HEK293T (cell line): ENCODE measurements around the gene SPAM1.

Experiments
- CTCF ChIA-PET: fragments of 350-600 bp; formaldehyde crosslinking; extraction: SDS; loops from one replicate; lab custom pipeline; 2021; ENCODE audit warnings: antibody characterized with exemption, inconsistent platforms; lab: Yijun Ruan, JAX
- POLR2A ChIA-PET: fragments of 350-600 bp; formaldehyde crosslinking; extraction: SDS; loops from one replicate; lab custom pipeline; 2020; ENCODE audit warnings: antibody characterized with exemption, inconsistent platforms; lab: Yijun Ruan, JAX
- DNase-seq: peaks from one replicate; pipeline ENCODE4 v3.0.0; 2012; ENCODE audit warnings: mixed read lengths; ENCODE audit errors: extremely low spot score
- ARNT ChIP-seq: fragments of 450-650 bp; IDR thresholded peaks from 2 replicates; pipeline ENCODE4 v1.6.1; 2017; ENCODE audit warnings: mild to moderate bottlenecking
- BHLHE40 ChIP-seq: fragments of 450-650 bp; IDR thresholded peaks from 2 replicates; pipeline ENCODE4 v1.6.1; 2016; ENCODE audit warnings: mild to moderate bottlenecking, moderate library complexity, borderline replicate concordance
- CTBP1 ChIP-seq: fragments of 450-650 bp; IDR thresholded peaks from 2 replicates; pipeline ENCODE4 v1.6.1; 2016; ENCODE audit warnings: borderline replicate concordance
- ELF4 ChIP-seq: fragments of 450-650 bp; IDR thresholded peaks from 2 replicates; pipeline ENCODE4 v1.6.1; 2017; ENCODE audit warnings: antibody characterized with exemption
- FOXA1 ChIP-seq: fragments of 450-650 bp; IDR thresholded peaks from 2 replicates; pipeline ENCODE4 v1.6.1; 2016; ENCODE audit warnings: mild to moderate bottlenecking
- FOXK2 ChIP-seq: fragments of 450-650 bp; IDR thresholded peaks from 2 replicates; pipeline ENCODE4 v1.6.1; 2016; ENCODE audit warnings: mild to moderate bottlenecking
- FOXM1 ChIP-seq: fragments of 450-650 bp; IDR thresholded peaks from 2 replicates; pipeline ENCODE4 v1.6.1; 2017; ENCODE audit warnings: mild to moderate bottlenecking, borderline replicate concordance
- HDGF ChIP-seq: fragments of 450-650 bp; IDR thresholded peaks from 2 replicates; pipeline ENCODE4 v1.6.1; 2017; ENCODE audit warnings: antibody characterized with exemption, borderline replicate concordance
- L3MBTL2 ChIP-seq: fragments of 450-650 bp; conservative IDR thresholded peaks from 2 replicates; pipeline ENCODE4 v1.6.1; 2016; ENCODE audit warnings: mild to moderate bottlenecking
- LEF1 ChIP-seq: fragments of 450-650 bp; IDR thresholded peaks from 2 replicates; pipeline ENCODE4 v1.6.1; 2017; ENCODE audit warnings: mild to moderate bottlenecking, borderline replicate concordance
- NFRKB ChIP-seq: fragments of 450-650 bp; IDR thresholded peaks from 2 replicates; pipeline ENCODE4 v1.6.1; 2016; ENCODE audit warnings: mild to moderate bottlenecking, moderate library complexity
- SP1 ChIP-seq: fragments of 450-650 bp; IDR thresholded peaks from 2 replicates; pipeline ENCODE4 v1.6.1; 2017
- SUZ12 ChIP-seq: fragments of 450-650 bp; IDR thresholded peaks from 2 replicates; pipeline ENCODE4 v1.6.1; 2016; ENCODE audit warnings: mild to moderate bottlenecking
- TARDBP ChIP-seq: fragments of 450-650 bp; IDR thresholded peaks from 2 replicates; pipeline ENCODE4 v1.6.1; 2016
- ZNF384 ChIP-seq: fragments of 450-650 bp; IDR thresholded peaks from 2 replicates; pipeline ENCODE4 v1.6.1; 2016
- TF ChIP-seq, protein P1 (sequence below): fragments of 450-650 bp; IDR thresholded peaks from 2 replicates; pipeline ENCODE4 v1.6.1; 2016

The SPAM1 gene

DNA sequence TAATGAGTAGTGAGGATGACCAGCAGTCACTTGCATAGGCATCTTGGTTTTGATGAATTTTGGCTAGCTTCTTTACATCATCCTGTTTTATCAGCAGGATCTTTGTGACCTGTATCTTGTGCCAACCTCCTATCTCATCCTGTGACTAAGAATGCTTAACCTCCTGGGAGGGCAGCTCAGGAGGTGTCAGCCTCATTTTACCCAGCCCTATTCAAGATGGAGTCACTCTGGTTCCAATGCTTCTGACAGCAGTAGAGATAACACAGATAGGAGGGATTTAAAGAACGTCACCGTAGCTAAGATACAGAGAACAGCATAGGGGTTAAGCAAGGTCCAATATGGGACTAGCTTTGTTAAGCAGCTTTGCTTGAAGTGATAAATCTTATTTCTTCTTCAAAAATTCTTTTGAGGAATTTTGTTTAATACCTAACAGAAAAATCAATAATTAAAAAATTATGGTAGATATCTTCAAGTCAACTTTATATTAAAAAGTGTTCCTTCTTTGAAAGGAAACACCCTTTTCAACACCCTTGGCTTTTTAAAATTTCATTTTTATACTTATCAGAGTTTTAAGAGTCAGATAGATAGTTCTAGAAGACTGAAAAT lies 68.0 kb downstream of the SPAM1 start:
- no peak for TF ChIP-seq LEF1
- TF ChIP-seq L3MBTL2 = no peak
- TF ChIP-seq SUZ12 = no peak
- no peak for TF ChIP-seq SP1
- no peak for TF ChIP-seq FOXM1
- TF ChIP-seq HDGF = no peak
- TF ChIP-seq CTBP1 = no peak
- TF ChIP-seq, protein P1, sequence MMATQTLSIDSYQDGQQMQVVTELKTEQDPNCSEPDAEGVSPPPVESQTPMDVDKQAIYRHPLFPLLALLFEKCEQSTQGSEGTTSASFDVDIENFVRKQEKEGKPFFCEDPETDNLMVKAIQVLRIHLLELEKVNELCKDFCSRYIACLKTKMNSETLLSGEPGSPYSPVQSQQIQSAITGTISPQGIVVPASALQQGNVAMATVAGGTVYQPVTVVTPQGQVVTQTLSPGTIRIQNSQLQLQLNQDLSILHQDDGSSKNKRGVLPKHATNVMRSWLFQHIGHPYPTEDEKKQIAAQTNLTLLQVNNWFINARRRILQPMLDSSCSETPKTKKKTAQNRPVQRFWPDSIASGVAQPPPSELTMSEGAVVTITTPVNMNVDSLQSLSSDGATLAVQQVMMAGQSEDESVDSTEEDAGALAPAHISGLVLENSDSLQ = no peak
- no peak for TF ChIP-seq NFRKB
- TF ChIP-seq TARDBP = no peak
- no peak for TF ChIP-seq ARNT
- no peak for TF ChIP-seq BHLHE40
- no peak for TF ChIP-seq ZNF384
- TF ChIP-seq FOXK2 = no peak
- no peak for TF ChIP-seq ELF4
- CTCF ChIA-PET = no interaction called here
- no peak for DNase-seq
- POLR2A ChIA-PET = no interaction called here

DNA sequence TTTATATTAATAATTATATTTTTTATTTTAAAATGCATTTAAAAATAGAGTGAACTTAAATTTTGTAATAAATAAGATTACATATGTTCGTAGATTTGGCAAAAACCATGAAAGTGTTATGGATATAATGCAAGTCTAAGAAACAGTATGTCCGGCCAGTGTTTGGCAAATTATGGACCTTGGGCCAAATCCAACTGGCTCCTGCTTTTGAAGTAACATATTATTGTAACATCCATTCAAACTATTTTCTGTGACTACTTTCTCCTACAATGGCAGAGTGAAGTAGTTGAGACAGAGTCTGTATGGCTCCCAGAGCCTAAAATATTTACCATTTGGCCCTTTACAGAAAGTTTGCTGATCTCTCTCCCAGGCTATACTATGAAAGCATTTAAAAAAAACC lies 69.0 kb downstream of the SPAM1 start:
- TF ChIP-seq FOXA1 = no peak
- TF ChIP-seq CTBP1 = no peak
- no peak for TF ChIP-seq SP1
- TF ChIP-seq BHLHE40 = no peak
- TF ChIP-seq, protein P1 = no peak
- TF ChIP-seq NFRKB = no peak
- TF ChIP-seq ARNT = no peak
- TF ChIP-seq HDGF = no peak
- TF ChIP-seq FOXM1 = no peak
- TF ChIP-seq ELF4 = no peak
- no peak for TF ChIP-seq SUZ12
- no peak for TF ChIP-seq TARDBP
- no peak for TF ChIP-seq LEF1
- TF ChIP-seq ZNF384 = no peak
- TF ChIP-seq FOXK2 = no peak
- TF ChIP-seq L3MBTL2 = no peak
- CTCF ChIA-PET = no interaction called here
- POLR2A ChIA-PET = no interaction called here
- DNase-seq = no peak

DNA sequence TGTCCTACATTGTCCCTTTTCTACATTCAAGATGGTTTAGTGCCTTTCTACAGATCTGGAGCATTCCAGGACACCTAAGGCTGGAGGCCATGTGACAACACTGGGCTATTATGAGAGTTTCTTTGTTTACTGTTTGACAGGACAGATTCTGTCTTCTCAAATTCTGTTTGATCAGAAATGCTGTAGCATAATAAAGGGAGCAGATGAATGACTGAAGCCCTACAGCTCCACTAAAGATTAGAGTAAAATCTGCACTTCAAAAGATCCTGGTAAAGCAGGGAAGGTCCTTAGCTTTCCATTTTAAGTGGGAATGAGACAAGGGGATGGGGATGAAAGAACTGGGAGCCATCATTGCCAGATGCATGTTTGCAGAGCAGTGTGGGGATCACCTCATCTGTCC lies 69.4 kb downstream of the SPAM1 start:
- no peak for TF ChIP-seq FOXK2
- TF ChIP-seq ZNF384 = no peak
- no peak for TF ChIP-seq LEF1
- TF ChIP-seq ARNT = no peak
- TF ChIP-seq NFRKB = no peak
- no peak for TF ChIP-seq BHLHE40
- no peak for TF ChIP-seq SUZ12
- no peak for TF ChIP-seq HDGF
- TF ChIP-seq ELF4 = no peak
- no peak for TF ChIP-seq FOXA1
- TF ChIP-seq FOXM1 = no peak
- no peak for TF ChIP-seq TARDBP
- TF ChIP-seq CTBP1 = no peak
- TF ChIP-seq, protein P1 = no peak
- no peak for TF ChIP-seq SP1
- no peak for TF ChIP-seq L3MBTL2
- ChIA-PET CTCF (no interaction called here), POLR2A (no interaction called here)
- DNase-seq = no peak

DNA sequence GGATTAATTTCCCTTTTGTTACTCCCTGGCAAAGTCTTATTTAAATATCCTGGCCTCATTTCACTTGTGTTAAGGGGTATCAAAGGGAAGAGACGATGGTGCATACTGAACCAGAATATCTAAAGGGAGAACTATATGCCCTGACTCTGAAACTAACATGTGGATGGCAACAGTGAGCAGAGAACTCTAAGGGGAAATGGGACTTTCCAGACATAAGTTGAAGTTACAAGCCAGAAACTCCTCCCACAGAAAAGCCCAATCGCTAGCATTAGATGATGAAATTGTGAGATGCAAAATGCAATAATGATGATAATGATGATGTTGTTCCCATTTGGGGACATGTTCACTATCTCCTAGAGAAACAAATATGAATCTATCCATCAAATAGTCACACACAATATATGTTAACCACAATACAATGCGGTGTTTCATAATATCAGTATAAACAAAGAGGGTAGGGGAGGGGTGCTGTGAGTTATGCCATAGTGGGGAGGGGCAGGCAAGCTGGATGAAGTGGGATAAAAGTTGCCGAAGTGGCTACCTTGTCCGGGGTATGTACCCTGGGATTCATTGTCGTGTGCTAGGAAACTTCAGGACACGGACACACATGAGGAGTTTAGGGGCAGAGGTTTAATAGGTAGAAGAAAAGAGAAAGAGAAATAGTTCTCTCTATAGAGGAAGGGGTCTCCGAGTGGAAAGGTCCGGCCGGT lies 70.7 kb downstream of the SPAM1 start:
- ChIA-PET POLR2A (no interaction called here), CTCF (no interaction called here)
- no peak for DNase-seq
- TF ChIP-seq SUZ12 = no peak
- TF ChIP-seq LEF1 = no peak
- TF ChIP-seq FOXK2 = no peak
- no peak for TF ChIP-seq FOXA1
- no peak for TF ChIP-seq HDGF

DNA sequence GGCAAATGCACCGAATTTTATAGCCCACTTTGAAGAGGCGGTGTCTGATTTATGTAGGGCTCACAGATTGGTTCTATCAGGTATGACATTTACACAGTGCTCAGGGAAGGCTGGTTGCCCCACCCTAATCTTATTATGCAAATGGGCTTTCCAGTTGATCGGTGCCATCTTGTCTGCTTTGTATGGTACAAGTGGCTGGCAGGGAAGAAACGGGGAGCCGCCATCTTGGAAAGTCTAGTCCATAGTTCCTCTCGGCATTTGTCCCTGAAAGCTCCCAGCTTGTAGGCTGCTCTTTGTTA lies 71.2 kb downstream of the SPAM1 start:
- ChIA-PET POLR2A (no interaction called here), CTCF (no interaction called here)
- TF ChIP-seq L3MBTL2 (no peak), ELF4 (no peak), LEF1 (no peak), ARNT (no peak)
- no peak for DNase-seq

DNA sequence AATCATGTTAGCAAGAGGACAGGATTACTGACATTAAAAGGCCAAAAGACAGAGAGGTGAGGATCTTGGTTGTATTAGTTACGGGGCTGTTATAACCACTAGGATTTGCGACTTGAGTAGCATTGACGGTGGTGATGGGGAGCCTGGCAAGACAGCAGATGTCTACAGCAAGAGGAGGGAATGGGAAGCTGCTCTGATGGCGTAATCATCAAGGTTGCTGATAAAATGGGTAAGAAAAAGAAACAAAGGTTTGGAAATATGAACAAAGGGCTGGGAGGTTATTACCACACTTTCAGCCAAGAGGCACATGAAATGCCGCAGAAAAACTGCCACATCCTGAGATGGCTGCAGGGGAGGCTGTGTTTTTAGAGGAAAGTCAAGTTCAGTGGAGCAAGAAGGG lies 73.9 kb downstream of the SPAM1 start:
- no peak for DNase-seq
- POLR2A ChIA-PET = no interaction called here
- TF ChIP-seq ZNF384 = no peak
- no peak for TF ChIP-seq FOXM1
- no peak for TF ChIP-seq SUZ12
- no peak for TF ChIP-seq CTBP1
- no peak for TF ChIP-seq ELF4
- no peak for TF ChIP-seq L3MBTL2
- TF ChIP-seq, protein P1 = no peak
- no peak for TF ChIP-seq TARDBP
- no peak for TF ChIP-seq LEF1
- no peak for TF ChIP-seq ARNT
- no peak for TF ChIP-seq BHLHE40
- no peak for TF ChIP-seq FOXA1
- TF ChIP-seq HDGF = no peak
- no peak for TF ChIP-seq NFRKB
- CTCF ChIA-PET = no interaction called here
